ENCODE measurements around the gene PLPPR1. TPM values are rescaled to one million over a fixed set of nuclear protein-coding genes. Genes with fewer than 3 reads are reported as not detected.

PLPPR1 gene
- total and polyA plus RNA-seq, 2 of the 13 experiments (the other 11 are each of a cell fraction or from before 2014, with no cell fraction given), result 16.0 to 84.7 TPM

DNA sequence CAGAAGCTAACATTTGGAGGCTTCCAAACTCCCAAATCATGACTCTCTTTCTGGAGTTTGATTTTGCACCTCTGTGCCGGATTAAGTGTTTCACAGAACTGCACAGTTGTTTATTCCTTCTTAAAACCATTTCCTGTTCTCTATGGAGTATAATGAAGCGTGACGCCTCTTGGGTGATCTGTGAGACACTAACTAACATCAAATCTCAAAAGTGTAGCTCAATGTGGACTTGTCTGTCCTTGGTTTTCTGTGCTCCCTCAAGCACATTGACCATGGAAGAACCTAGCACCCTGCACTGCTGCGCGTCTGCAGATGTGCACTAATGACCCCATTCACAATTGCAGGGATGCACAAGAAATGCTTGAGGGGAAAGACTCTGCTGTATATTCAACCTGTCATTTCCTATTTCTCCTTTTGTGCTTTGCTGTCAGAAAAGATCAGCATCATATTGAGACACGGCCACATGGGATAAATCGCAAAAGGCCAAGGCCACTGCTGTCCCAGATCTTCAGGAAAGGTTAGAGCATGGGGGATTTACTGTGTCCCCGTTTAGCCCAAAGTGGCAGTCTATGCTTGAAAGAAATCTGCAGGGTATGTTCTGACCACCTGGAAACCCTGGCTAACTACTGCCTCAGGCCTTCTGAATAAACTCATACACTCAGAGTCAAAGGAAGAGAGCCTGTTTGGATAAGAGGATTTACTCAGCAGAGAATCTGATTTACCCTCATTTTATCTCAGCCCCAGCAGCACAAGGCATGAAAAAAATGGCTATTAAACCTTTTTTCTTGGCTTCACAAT lies 246.6 kb downstream of the PLPPR1 start:
- 93% methylated on average over 8 of the region's 8 CpGs for WGBS (ENCODE audit: low lambda C conversion rate)
- in situ Hi-C loops (cut with HindIII; ENCODE audit: extremely low pct_ligation_motif_present, low pct_unique_long_range_greater_than_20kb) (loop anchor here (5.0 kb wide), 1 partner anchor 182 kb away; no protein-coding TSS in a partner anchor), intact Hi-C loops (cut with micrococcal nuclease; ENCODE audit: unreplicated experiment) (no loop called here)
- no peak overlapping the region for H3K27ac ChIP-seq (ENCODE audit: extremely low read length, insufficient read depth, low read length)
- POLR2A ChIA-PET, result no interaction called here
- no peaks in the 10 kb centered on the region for H3K9me3 ChIP-seq (ENCODE audit: low read length)
- CTCF ChIA-PET (ENCODE audit: low intra/inter-chr PET ratio, low total read pairs), result no interaction called here
- 0 out of 2 replicates have a peak, but pooled peaks cover 12% of the 10 kb centered on the region for H3K4me1 ChIP-seq (ENCODE audit: insufficient read depth, low read length)
- H3K36me3 ChIP-seq (replicated peaks in 1 of 2; ENCODE audit: control insufficient read depth in 1 of 2, insufficient read depth in 2 of 2, low read length in 2 of 2), result peaks cover 3 to 12% of the 10 kb centered on the region in 2 experiments; a peak in 4 of 5 replicates
- TF ChIP-seq, protein P1, sequence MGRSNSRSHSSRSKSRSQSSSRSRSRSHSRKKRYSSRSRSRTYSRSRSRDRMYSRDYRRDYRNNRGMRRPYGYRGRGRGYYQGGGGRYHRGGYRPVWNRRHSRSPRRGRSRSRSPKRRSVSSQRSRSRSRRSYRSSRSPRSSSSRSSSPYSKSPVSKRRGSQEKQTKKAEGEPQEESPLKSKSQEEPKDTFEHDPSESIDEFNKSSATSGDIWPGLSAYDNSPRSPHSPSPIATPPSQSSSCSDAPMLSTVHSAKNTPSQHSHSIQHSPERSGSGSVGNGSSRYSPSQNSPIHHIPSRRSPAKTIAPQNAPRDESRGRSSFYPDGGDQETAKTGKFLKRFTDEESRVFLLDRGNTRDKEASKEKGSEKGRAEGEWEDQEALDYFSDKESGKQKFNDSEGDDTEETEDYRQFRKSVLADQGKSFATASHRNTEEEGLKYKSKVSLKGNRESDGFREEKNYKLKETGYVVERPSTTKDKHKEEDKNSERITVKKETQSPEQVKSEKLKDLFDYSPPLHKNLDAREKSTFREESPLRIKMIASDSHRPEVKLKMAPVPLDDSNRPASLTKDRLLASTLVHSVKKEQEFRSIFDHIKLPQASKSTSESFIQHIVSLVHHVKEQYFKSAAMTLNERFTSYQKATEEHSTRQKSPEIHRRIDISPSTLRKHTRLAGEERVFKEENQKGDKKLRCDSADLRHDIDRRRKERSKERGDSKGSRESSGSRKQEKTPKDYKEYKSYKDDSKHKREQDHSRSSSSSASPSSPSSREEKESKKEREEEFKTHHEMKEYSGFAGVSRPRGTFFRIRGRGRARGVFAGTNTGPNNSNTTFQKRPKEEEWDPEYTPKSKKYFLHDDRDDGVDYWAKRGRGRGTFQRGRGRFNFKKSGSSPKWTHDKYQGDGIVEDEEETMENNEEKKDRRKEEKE (IDR thresholded peaks at IDR 0.05), result no peak
- TF ChIP-seq AHR (CRISPR knock-in tag; IDR thresholded peaks at IDR 0.05) (no peak), ZFP36L2 (CRISPR knock-in tag; IDR thresholded peaks at IDR 0.05) (no peak), KLF6 (CRISPR knock-in tag; IDR thresholded peaks at IDR 0.05) (no peak), ZNF564 (CRISPR knock-in tag; IDR thresholded peaks at IDR 0.05) (no peak), ZNF12 (CRISPR knock-in tag; IDR thresholded peaks at IDR 0.05) (no peak), ZNF44 (CRISPR knock-in tag; IDR thresholded peaks at IDR 0.05) (no peak), ZNF619 (CRISPR knock-in tag; IDR thresholded peaks at IDR 0.05) (no peak)
- H3K9ac ChIP-seq (ENCODE audit: insufficient read depth, low read depth, low read length), result no peak overlapping the region
- no peaks in the 10 kb centered on the region for H3K79me2 ChIP-seq (ENCODE audit: insufficient read depth, low read length)
- FAIRE-seq (no peak), DNase-seq (ENCODE audit: low spot score) (no peak), ATAC-seq (no peak)
- no peaks in the 10 kb centered on the region for H4K20me1 ChIP-seq (ENCODE audit: insufficient read depth, low read length)
- no peak overlapping the region for H3K4me2 ChIP-seq (ENCODE audit: low read depth, low read length)
- H3K27me3 ChIP-seq (ENCODE audit: control insufficient read depth in 1 of 2, insufficient read depth in 2 of 2, low read length in 2 of 2), result no peaks in the 10 kb centered on the region
- no peak overlapping the region for H2AFZ ChIP-seq (ENCODE audit: low read length)
- BruUV-seq (replicated peaks), result no TSS peak
- H3K4me3 ChIP-seq (replicated peaks in 1 of 3; ENCODE audit: insufficient read depth in 1 of 3, low read depth in 2 of 3, low read length in 3 of 3), result no peak overlapping the region
